Lower leg skin (tissue), 4 donors: ENCODE results near the gene CAMTA1. TPM values are rescaled to one million over a fixed set of nuclear protein-coding genes. Genes with fewer than 3 reads are reported as not detected.
A peak's percentile ranks its signal among the peaks of the same experiment; 100 is the strongest.

Source experiments
- DNase-seq, 2 donors: peaks; one replicate each; pipeline ENCODE4 v3.0.0-alpha.2; 2019; ENCODE audit warnings: low spot score in 2 of 2
- H3K4me3 ChIP-seq: fragments of 200-600 bp; sonication (generic); 2 replicates; pipeline ENCODE4 v1.5.1; 2017; ENCODE audit warnings: mild to moderate bottlenecking, low read depth; ENCODE audit not compliant: poor library complexity, severe bottlenecking
- POLR2A ChIP-seq, 2 donors: fragments of 450-650 bp; IDR thresholded peaks; one replicate each; pipeline ENCODE4 v1.6.1; 2016 to 2017; ENCODE audit warnings: antibody characterized with exemption in 2 of 2, mild to moderate bottlenecking in 1 of 2, moderate library complexity in 1 of 2
- WGBS, 2 donors: methylation state at CpG; one replicate each; pipeline ENCODE4 v1.1.5; 2018; 5-methylcytosine and 5-hydroxymethylcytosine counted together
- intact Hi-C: fragments of 100-400 bp; cut with DNase I; formaldehyde crosslinking; loops from one replicate; pipeline ENCODE4 v1.15.0; 2023; ENCODE audit warnings: low total_unique reads
- total RNA-seq, 4 donors: library from RNA; depleted of rRNA; stranded (reverse); fragments of >200 nt; gene quantifications; one replicate each; pipeline ENCODE4 v1.1.0, GENCODE V29; 2016
- TF ChIP-seq, protein P1 (sequence below), 3 donors: fragments of 450-650 bp; IDR thresholded peaks; one replicate each; pipeline ENCODE4 v1.5.1; 2016; ENCODE audit warnings: antibody characterized with exemption in 3 of 3, mild to moderate bottlenecking in 3 of 3, moderate library complexity in 2 of 3

CAMTA1 gene
- total RNA-seq, 4 donors from 2014 or later: 24.4 to 52.3 (median 32.9) TPM

GRCh38 chr1:7196036-7196911 lies 411.0 kb downstream of the CAMTA1 start:
- 62 to 70% methylated on average over 7 of the region's 7 CpGs for WGBS, 2 donors
- TF ChIP-seq POLR2A (IDR thresholded peaks at IDR 0.05): no peak
- TF ChIP-seq, protein P1, sequence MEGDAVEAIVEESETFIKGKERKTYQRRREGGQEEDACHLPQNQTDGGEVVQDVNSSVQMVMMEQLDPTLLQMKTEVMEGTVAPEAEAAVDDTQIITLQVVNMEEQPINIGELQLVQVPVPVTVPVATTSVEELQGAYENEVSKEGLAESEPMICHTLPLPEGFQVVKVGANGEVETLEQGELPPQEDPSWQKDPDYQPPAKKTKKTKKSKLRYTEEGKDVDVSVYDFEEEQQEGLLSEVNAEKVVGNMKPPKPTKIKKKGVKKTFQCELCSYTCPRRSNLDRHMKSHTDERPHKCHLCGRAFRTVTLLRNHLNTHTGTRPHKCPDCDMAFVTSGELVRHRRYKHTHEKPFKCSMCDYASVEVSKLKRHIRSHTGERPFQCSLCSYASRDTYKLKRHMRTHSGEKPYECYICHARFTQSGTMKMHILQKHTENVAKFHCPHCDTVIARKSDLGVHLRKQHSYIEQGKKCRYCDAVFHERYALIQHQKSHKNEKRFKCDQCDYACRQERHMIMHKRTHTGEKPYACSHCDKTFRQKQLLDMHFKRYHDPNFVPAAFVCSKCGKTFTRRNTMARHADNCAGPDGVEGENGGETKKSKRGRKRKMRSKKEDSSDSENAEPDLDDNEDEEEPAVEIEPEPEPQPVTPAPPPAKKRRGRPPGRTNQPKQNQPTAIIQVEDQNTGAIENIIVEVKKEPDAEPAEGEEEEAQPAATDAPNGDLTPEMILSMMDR (IDR thresholded peaks at IDR 0.05): no peak
- H3K4me3 ChIP-seq: no peak overlapping the region
- DNase-seq: no peak
- intact Hi-C loops: no loop called here

GRCh38 chr1:7198664-7199063 lies 413.4 kb downstream of the CAMTA1 start:
- TF ChIP-seq POLR2A (IDR thresholded peaks at IDR 0.05): no peak
- TF ChIP-seq, protein P1 (IDR thresholded peaks at IDR 0.05): no peak
- WGBS, 2 donors: 84 to 91% methylated on average over 5 of the region's 5 CpGs
- H3K4me3 ChIP-seq: no peak overlapping the region
- intact Hi-C loops: no loop called here
- no peak for DNase-seq

GRCh38 chr1:7199077-7199779 lies 414.0 kb downstream of the CAMTA1 start:
- intact Hi-C loops: no loop called here
- DNase-seq: no peak
- WGBS, 2 donors: 46 to 55% methylated on average over 22 to 27 of the region's 27 CpGs
- no peak for TF ChIP-seq POLR2A (IDR thresholded peaks at IDR 0.05)
- TF ChIP-seq, protein P1 (IDR thresholded peaks at IDR 0.05): no peak
- H3K4me3 ChIP-seq: no peak overlapping the region

GRCh38 chr1:7207875-7208646 lies 422.8 kb downstream of the CAMTA1 start:
- no peak overlapping the region for H3K4me3 ChIP-seq
- DNase-seq: peak in 1 of 2 donors; percentile 59
- TF ChIP-seq, protein P1 (IDR thresholded peaks at IDR 0.05): no peak
- TF ChIP-seq POLR2A (IDR thresholded peaks at IDR 0.05): no peak
- WGBS, 2 donors: 32 to 37% methylated on average over 6 of the region's 6 CpGs
- intact Hi-C loops: no loop called here

DNA sequence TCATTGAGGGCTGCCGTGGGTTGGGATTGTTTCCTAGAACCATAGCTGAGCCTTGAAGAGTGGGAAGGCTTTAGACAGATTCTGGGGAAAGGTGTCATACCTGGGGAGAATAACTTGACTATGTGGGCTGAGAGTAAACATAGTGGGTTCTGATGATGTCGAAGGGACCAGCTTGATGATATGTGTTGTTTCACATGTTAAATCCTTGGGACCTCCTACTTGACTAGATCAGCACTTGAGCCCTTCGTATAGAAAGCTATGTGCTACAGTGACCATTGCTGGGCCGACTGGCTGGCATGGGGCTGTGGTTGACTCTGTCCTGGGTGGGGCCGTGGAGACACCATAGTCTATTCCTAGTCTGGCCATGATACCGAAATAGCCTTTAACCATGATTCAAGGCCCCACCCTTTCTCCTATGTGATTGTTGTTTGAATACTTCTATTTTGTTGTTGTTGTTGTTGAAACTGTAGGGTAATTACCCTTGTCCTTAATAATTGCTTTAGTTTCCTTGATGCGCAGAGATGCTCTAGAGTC lies 423.5 kb downstream of the CAMTA1 start:
- DNase-seq: no peak
- intact Hi-C loops: no loop called here

More for the DNA sequence above, 423.5 kb downstream of the CAMTA1 start:
- WGBS, 2 donors: 81 to 87% methylated on average over 7 of the region's 7 CpGs
- H3K4me3 ChIP-seq: no peak overlapping the region
- no peak for TF ChIP-seq POLR2A (IDR thresholded peaks at IDR 0.05)
- TF ChIP-seq, protein P1 (IDR thresholded peaks at IDR 0.05): no peak
